ENCODE data around the gene ECT2. TPM values are rescaled to one million over a fixed set of nuclear protein-coding genes. Genes with fewer than 3 reads are reported as not detected.
"Not testable (repeated sequence)": the region's sequence is repeated elsewhere in the genome, so short reads cannot be mapped to it uniquely, and the experiment has no call there.

ECT2 gene
- total RNA-seq, 2 experiments from 2014 or later = 44.4 to 46.4 TPM

GRCh38 chr3:172760416-172760815, 9.9 kb downstream of the ECT2 start:
- Mint-ChIP-seq H3K36me3 (peaks cover 52% of the 10 kb centered on the region), H3K4me1 (peaks cover 10% of the 10 kb centered on the region)
- DNase-seq; H3K4me3 Mint-ChIP-seq; ATAC-seq (ENCODE audit: low read depth); H3K27me3 Mint-ChIP-seq; POLR2A ChIA-PET; H3K9me3 Mint-ChIP-seq; H3K27ac Mint-ChIP-seq: not testable (repeated sequence)

GRCh38 chr3:172766241-172766640, 15.7 kb downstream of the ECT2 start:
- Mint-ChIP-seq H3K27ac (no peak overlapping the region), H3K4me1 (peaks cover under 1% of the 10 kb centered on the region), H3K36me3 (peaks cover 57% of the 10 kb centered on the region), H3K9me3 (no peaks in the 10 kb centered on the region), H3K4me3 (no peak overlapping the region), H3K27me3 (no peaks in the 10 kb centered on the region)
- POLR2A ChIA-PET = interaction anchor here (0.6 kb wide), 1 partner anchor 14 kb away, joined by 3 read pairs; no protein-coding TSS in a partner anchor
- no peak for ATAC-seq (ENCODE audit: low read depth)
- no peak for DNase-seq

- POLR2A ChIA-PET = interaction anchor here (1.0 kb wide), 1 partner anchor 17 kb away, joined by 3 read pairs; the partner anchor contains the start of gene ECT2
- Mint-ChIP-seq H3K9me3 (no peaks in the 10 kb centered on the region), H3K36me3 (peaks cover 59% of the 10 kb centered on the region), H3K27ac (no peak overlapping the region), H3K4me1 (peaks cover 5% of the 10 kb centered on the region), H3K4me3 (no peak overlapping the region), H3K27me3 (no peaks in the 10 kb centered on the region)
- ATAC-seq (ENCODE audit: low read depth) (no peak), DNase-seq (no peak)
These were observed 16.3 kb downstream of the ECT2 start for GRCh38 chr3:172766718-172767405.

DNA sequence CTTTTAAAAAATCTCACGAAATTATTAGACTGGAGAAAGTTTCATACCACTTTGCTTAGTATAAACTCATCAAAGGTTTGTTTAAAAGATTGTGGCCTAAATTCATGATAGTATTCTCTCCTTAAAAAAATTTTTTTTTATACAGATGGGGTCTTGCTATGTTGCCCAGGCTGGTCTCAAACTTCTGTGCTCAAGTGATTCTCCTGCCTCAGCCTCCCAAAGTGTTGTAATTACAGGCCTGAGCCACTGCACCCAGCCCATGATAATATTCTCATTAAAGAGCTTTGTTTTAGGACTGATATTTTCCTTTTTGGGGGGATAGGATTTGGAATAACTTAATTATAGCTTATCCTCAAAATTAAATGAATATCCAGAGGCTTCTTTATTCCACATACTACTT, 19.9 kb downstream of the ECT2 start:
- POLR2A ChIA-PET = no interaction called here

DNA sequence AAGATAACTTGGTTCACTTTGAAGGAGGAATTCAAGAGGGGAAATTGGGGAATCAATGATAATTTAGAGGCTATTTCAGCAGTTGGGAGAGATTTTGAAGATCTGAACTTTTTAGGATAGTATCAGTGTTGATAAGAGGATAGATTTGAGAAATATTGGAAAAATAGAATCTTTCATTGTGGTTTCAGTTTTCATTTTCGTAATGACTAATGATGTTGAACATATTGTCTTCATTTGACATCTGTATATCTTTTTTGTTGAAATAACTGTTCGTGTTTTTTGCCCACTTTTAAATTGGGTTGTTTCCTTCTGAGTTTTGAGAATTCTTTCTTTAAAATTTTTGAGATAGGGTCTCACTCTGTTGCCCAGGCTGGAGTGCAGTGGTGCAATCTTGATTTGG, 21.1 kb downstream of the ECT2 start:
- Mint-ChIP-seq H3K4me3 (no peak overlapping the region), H3K4me1 (peaks cover 5% of the 10 kb centered on the region), H3K27me3 (no peaks in the 10 kb centered on the region), H3K36me3 (peaks cover 58% of the 10 kb centered on the region), H3K9me3 (no peaks in the 10 kb centered on the region), H3K27ac (no peak overlapping the region)
- no peak for DNase-seq
- POLR2A ChIA-PET = no interaction called here
- no peak for ATAC-seq (ENCODE audit: low read depth)

More for the DNA sequence above, 19.9 kb downstream of the ECT2 start:
- no peaks in the 10 kb centered on the region for H3K27me3 Mint-ChIP-seq
- no peaks in the 10 kb centered on the region for H3K9me3 Mint-ChIP-seq
- H3K27ac Mint-ChIP-seq = no peak overlapping the region
- DNase-seq = no peak
- no peak for ATAC-seq (ENCODE audit: low read depth)
- peaks cover 5% of the 10 kb centered on the region for H3K4me1 Mint-ChIP-seq
- H3K4me3 Mint-ChIP-seq = no peak overlapping the region
- peaks cover 63% of the 10 kb centered on the region for H3K36me3 Mint-ChIP-seq

DNA sequence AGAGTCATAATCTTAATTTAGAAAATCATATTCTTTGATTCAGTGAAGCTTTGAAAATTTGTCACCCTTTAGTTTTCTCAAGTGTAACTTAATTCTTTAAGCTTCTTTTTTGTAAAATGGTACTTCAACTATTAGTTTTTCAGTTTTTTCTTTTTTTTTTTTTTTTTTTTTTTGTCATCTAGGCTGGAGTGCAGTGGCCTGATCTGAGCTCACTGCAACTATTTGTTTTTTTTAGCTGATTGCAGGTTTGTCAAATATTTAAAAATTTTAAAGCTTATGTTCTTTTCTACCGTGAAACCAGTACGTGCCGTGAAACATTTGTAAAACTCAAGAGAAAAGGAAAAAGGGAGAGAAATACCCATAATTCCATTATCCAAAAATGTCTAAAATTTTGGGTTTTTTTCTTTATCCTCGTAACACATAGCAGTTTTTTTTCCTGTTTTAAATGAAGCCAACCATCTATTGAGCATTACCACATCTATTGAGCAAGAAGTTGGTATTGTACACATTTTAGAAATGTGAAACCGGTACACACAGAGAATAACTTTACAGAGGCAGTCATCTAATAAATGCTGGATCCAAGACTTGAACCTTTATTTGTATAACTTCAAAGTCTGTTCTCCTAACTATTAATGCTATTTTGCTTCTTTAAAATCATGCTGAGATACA, 25.7 kb downstream of the ECT2 start:
- ATAC-seq (ENCODE audit: low read depth) (no peak), DNase-seq (no peak)
- Mint-ChIP-seq H3K36me3 (peaks cover 57% of the 10 kb centered on the region), H3K4me1 (peaks cover 7% of the 10 kb centered on the region), H3K27me3 (no peaks in the 10 kb centered on the region), H3K27ac (no peak overlapping the region), H3K9me3 (no peaks in the 10 kb centered on the region), H3K4me3 (no peak overlapping the region)
- POLR2A ChIA-PET = no interaction called here

- POLR2A ChIA-PET = no interaction called here
- no peaks in the 10 kb centered on the region for H3K9me3 Mint-ChIP-seq
These were observed 27.4 kb downstream of the ECT2 start for GRCh38 chr3:172777901-172778300.

DNA sequence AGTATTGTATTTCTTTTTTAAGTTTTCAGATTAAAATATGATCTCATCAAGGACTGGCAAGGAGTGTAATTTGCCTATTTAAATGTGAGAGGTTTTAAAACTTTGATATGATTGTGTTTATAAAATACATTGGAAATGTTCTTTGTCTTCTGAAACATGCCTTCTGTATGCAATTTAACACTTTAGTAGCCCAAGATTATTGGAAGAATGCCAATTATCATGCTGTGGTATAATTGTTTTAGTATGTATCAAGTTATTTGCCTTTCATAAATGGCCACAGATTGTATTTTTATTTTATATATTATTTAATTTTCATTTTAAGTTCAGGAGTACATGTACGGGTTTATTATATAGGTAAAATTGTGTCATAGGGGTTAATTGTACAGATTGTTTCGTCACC, 31.7 kb downstream of the ECT2 start:
- H3K27ac Mint-ChIP-seq = no peak overlapping the region
- H3K4me1 Mint-ChIP-seq = peaks cover 4% of the 10 kb centered on the region
- no peaks in the 10 kb centered on the region for H3K27me3 Mint-ChIP-seq
- no peak for ATAC-seq (ENCODE audit: low read depth)
- H3K9me3 Mint-ChIP-seq = no peaks in the 10 kb centered on the region
- H3K36me3 Mint-ChIP-seq = peaks cover 37% of the 10 kb centered on the region
- no peak overlapping the region for H3K4me3 Mint-ChIP-seq
- DNase-seq = no peak
- POLR2A ChIA-PET = no interaction called here

More at GRCh38 chr3:172777901-172778300, 27.4 kb downstream of the ECT2 start:
- Mint-ChIP-seq H3K4me1 (peaks cover 4% of the 10 kb centered on the region), H3K27me3 (no peaks in the 10 kb centered on the region), H3K27ac (no peak overlapping the region), H3K4me3 (no peak overlapping the region), H3K36me3 (peaks cover 53% of the 10 kb centered on the region)
- DNase-seq = no peak
- no peak for ATAC-seq (ENCODE audit: low read depth)

DNA sequence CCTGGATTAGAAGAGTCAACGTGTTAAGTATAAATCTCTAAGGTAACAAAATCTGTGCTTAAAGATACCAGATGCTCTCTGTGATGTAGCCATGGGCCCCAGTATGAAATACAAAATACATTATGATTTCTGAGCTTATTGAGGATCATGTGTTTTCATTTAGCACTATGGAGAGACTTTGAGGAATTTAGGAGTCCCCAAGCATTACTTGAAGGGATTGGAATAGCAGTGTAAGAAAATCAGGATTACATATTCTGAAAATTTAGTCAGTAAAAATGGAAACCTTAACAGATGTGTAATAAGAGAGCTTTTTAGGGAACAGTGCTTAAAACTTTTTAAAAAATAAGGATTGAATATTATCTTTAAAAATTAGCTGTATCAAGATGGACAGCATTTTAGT, 35.5 kb downstream of the ECT2 start:
- Mint-ChIP-seq H3K27me3 (no peaks in the 10 kb centered on the region), H3K4me1 (peaks cover 3% of the 10 kb centered on the region), H3K9me3 (no peaks in the 10 kb centered on the region), H3K4me3 (no peak overlapping the region), H3K27ac (no peak overlapping the region), H3K36me3 (peaks cover 41% of the 10 kb centered on the region)
- no peak for ATAC-seq (ENCODE audit: low read depth)
- POLR2A ChIA-PET = no interaction called here
- DNase-seq = no peak

- no peak overlapping the region for H3K27ac Mint-ChIP-seq
- H3K27me3 Mint-ChIP-seq = no peaks in the 10 kb centered on the region
- no peaks in the 10 kb centered on the region for H3K9me3 Mint-ChIP-seq
- POLR2A ChIA-PET = no interaction called here
- no peak overlapping the region for H3K4me3 Mint-ChIP-seq
- ATAC-seq (ENCODE audit: low read depth) = no peak
- H3K36me3 Mint-ChIP-seq = peaks cover 45% of the 10 kb centered on the region
- no peak for DNase-seq
- H3K4me1 Mint-ChIP-seq = peaks cover 3% of the 10 kb centered on the region
These were observed 36.5 kb downstream of the ECT2 start for GRCh38 chr3:172787019-172787418.

GRCh38 chr3:172787746-172788145, 37.2 kb downstream of the ECT2 start:
- POLR2A ChIA-PET = no interaction called here
- DNase-seq = no peak
- H3K27ac Mint-ChIP-seq = no peak overlapping the region
- no peaks in the 10 kb centered on the region for H3K27me3 Mint-ChIP-seq
- H3K36me3 Mint-ChIP-seq = peaks cover 48% of the 10 kb centered on the region
- no peaks in the 10 kb centered on the region for H3K9me3 Mint-ChIP-seq
- H3K4me1 Mint-ChIP-seq = peaks cover 1% of the 10 kb centered on the region
- ATAC-seq (ENCODE audit: low read depth) = no peak
- H3K4me3 Mint-ChIP-seq = no peak overlapping the region

GRCh38 chr3:172799246-172799645, 48.7 kb downstream of the ECT2 start:
- H3K4me1 Mint-ChIP-seq = peaks cover 6% of the 10 kb centered on the region
- ATAC-seq (ENCODE audit: low read depth) (no peak), DNase-seq (no peak)
- H3K27me3 Mint-ChIP-seq = no peaks in the 10 kb centered on the region
- H3K9me3 Mint-ChIP-seq = no peaks in the 10 kb centered on the region
- no peak overlapping the region for H3K27ac Mint-ChIP-seq
- no peak overlapping the region for H3K4me3 Mint-ChIP-seq
- H3K36me3 Mint-ChIP-seq = peaks cover 32% of the 10 kb centered on the region
- POLR2A ChIA-PET = no interaction called here

DNA sequence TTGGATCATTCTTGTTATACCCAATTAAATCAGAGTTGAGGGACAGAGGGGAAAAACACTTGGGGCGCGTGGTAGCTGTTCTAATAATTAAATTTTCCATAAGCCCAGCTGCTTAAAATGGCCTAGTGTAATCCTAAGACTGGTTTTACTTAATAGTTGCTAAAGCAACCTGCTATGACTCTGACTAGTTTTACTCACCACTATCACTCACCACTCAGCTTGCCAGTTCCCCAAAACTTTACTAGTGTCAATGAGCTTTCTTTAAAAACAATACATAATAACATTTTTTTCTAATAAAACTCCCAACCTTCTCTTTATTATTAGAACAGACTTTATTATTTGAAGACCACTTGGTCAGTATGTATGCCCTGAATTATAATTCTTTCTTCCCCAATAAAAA, 49.6 kb downstream of the ECT2 start:
- Mint-ChIP-seq H3K4me3 (no peak overlapping the region), H3K27me3 (no peaks in the 10 kb centered on the region), H3K27ac (no peak overlapping the region), H3K4me1 (peaks cover 4% of the 10 kb centered on the region), H3K36me3 (peaks cover 34% of the 10 kb centered on the region), H3K9me3 (no peaks in the 10 kb centered on the region)
- DNase-seq (no peak), ATAC-seq (ENCODE audit: low read depth) (no peak)
- POLR2A ChIA-PET = no interaction called here

- Mint-ChIP-seq H3K36me3 (peaks cover 32% of the 10 kb centered on the region), H3K9me3 (no peaks in the 10 kb centered on the region), H3K4me1 (peaks cover 4% of the 10 kb centered on the region), H3K27ac (no peak overlapping the region), H3K4me3 (no peak overlapping the region), H3K27me3 (no peaks in the 10 kb centered on the region)
- no peak for DNase-seq
- ATAC-seq (ENCODE audit: low read depth) = no peak
- POLR2A ChIA-PET = no interaction called here
These were observed 53.0 kb downstream of the ECT2 start for GRCh38 chr3:172803489-172803888.

Data from activated naive CD8-positive, alpha-beta T cell treated with anti-CD3 and anti-CD28 coated beads, Interleukin-2, amount 10 ng/mL, durations not matched to agents 7 days and 5 days (primary cell).